GM12878 (cell line): Measurements from ENCODE around the gene TMSB10. TPM values are rescaled to one million over a fixed set of nuclear protein-coding genes. Genes with fewer than 3 reads are reported as not detected.

Experiments used
- CEBPB ChIP-seq, 2 experiments: fragments of 150-350 bp in 1 of 2; IDR thresholded peaks; 2 replicates each; pipeline ENCODE4 v1.6.1; 2012 to 2014; ENCODE audit warnings: low read depth in 2 of 2, low read length in 2 of 2, borderline replicate concordance in 1 of 2, inconsistent platforms in 1 of 2
- ESRRA ChIP-seq: IDR thresholded peaks from 2 replicates; pipeline ENCODE4 v1.6.1; 2012; ENCODE audit warnings: mild to moderate bottlenecking, low read length, improper control_type of control experiment
- FOXM1 ChIP-seq: IDR thresholded peaks from 2 replicates; pipeline ENCODE4 v1.6.1; 2012; ENCODE audit warnings: low read depth, mild to moderate bottlenecking, inconsistent platforms, low read length, moderate library complexity
- IKZF1 ChIP-seq: fragments of 450-650 bp; conservative IDR thresholded peaks from 2 replicates; pipeline ENCODE4 v1.6.1; 2017; ENCODE audit warnings: antibody characterized with exemption, mild to moderate bottlenecking
- KAT2A ChIP-seq: conservative IDR thresholded peaks from 2 replicates; pipeline ENCODE4 v1.6.1; 2011; ENCODE audit warnings: low read depth, low read length; ENCODE audit not compliant: control insufficient read depth
- KLF5 ChIP-seq: fragments of 450-650 bp; IDR thresholded peaks from 2 replicates; pipeline ENCODE4 v1.6.1; 2014; ENCODE audit warnings: mild to moderate bottlenecking; ENCODE audit not compliant: partially characterized antibody
- MTA3 ChIP-seq: IDR thresholded peaks from 2 replicates; pipeline ENCODE4 v1.6.1; 2012; ENCODE audit warnings: low read length, inconsistent platforms, borderline replicate concordance
- MXI1 ChIP-seq: fragments of 150-350 bp; IDR thresholded peaks from 2 replicates; pipeline ENCODE4 v1.6.1; 2011; ENCODE audit warnings: low read depth, mild to moderate bottlenecking, inconsistent platforms, low read length, improper control_type of control experiment
- MYC ChIP-seq: IDR thresholded peaks from 2 replicates; pipeline ENCODE4 v1.6.1; 2011; ENCODE audit warnings: mild to moderate bottlenecking, low read length, moderate library complexity, inconsistent platforms; ENCODE audit not compliant: insufficient read depth, insufficient replicate concordance, insufficient read length, severe bottlenecking
- NR2C2 ChIP-seq: IDR thresholded peaks from 2 replicates; pipeline ENCODE4 v1.6.1; 2011; ENCODE audit warnings: borderline replicate concordance, low read depth; ENCODE audit not compliant: control insufficient read depth, insufficient read length
- PRDM15 ChIP-seq: fragments of 450-650 bp; formaldehyde crosslinking; IDR thresholded peaks from 2 replicates; pipeline ENCODE4 v1.4.0; 2020; ENCODE audit warnings: mild to moderate bottlenecking, moderate library complexity
- TARDBP ChIP-seq: IDR thresholded peaks from 2 replicates; pipeline ENCODE4 v1.6.1; 2016; ENCODE audit warnings: borderline replicate concordance
- ZBED1 ChIP-seq: IDR thresholded peaks from 2 replicates; pipeline ENCODE4 v1.6.1; 2016; ENCODE audit warnings: borderline replicate concordance
- ZNF384 ChIP-seq: IDR thresholded peaks from 2 replicates; pipeline ENCODE4 v1.6.1; 2012; ENCODE audit warnings: low read depth, mild to moderate bottlenecking, low read length, improper control_type of control experiment, borderline replicate concordance
- polyA plus RNA-seq, 11 experiments: library from polyadenylated mRNA; depleted of rRNA in 4 of 11; unstranded in 6 of 11; stranded (reverse) in 5 of 11; fragments of >200 nt; fragmentation: Nextera tagmentation in 4 of 11; fragmentation: Illumina TruSeq in 1 of 11; extraction: Ambion mirVana in 4 of 11; extraction: Trizol in 1 of 11; gene quantifications; 1 replicate in 1 of 11; 2 replicates in 10 of 11; pipeline versions ENCODE4 v1.2.1 to v1.2.3, GENCODE V29; 2011 to 2016; ENCODE audit warnings: inconsistent platforms in 2 of 11, missing spikeins in 2 of 11, low read depth in 1 of 11
- total RNA-seq, 4 experiments: library from RNA; depleted of rRNA in 3 of 4; stranded (reverse); fragments of >200 nt in 3 of 4; fragmentation: Illumina TruSeq in 1 of 4; extraction: Trizol in 1 of 4; gene quantifications; 2 replicates each; pipeline versions ENCODE4 v1.2.1 to v1.2.3, GENCODE V29; 2013 to 2021

Gene TMSB10
- total and polyA plus RNA-seq, 10 of the 15 experiments (the other 5 are each of a cell fraction or from before 2014, with no cell fraction given) = 1,406 to 4,860 (median 3,381) TPM

GRCh38 chr2:84861539-84861938 lies 43.9 kb upstream of the TMSB10 start (continued):
- TF ChIP-seq PRDM15 (CRISPR knock-in tag) (no peak), ZBED1 (no peak), IKZF1 (no peak), MXI1 (no peak), MTA3 (no peak), KLF5 (no peak), NR2C2 (no peak), KAT2A (no peak), ESRRA (no peak), FOXM1 (no peak), CEBPB (IDR thresholded peaks at IDR 0.05; ENCODE audit: borderline replicate concordance in 1 of 2, low read depth in 2 of 2, low read length in 2 of 2) (no peak), ZNF384 (no peak), TARDBP (no peak), MYC (no peak)
- TF ChIP-seq, all 136 proteins: peak for 0
